ENCODE data around the gene CMSS1.

The CMSS1 gene

DNA sequence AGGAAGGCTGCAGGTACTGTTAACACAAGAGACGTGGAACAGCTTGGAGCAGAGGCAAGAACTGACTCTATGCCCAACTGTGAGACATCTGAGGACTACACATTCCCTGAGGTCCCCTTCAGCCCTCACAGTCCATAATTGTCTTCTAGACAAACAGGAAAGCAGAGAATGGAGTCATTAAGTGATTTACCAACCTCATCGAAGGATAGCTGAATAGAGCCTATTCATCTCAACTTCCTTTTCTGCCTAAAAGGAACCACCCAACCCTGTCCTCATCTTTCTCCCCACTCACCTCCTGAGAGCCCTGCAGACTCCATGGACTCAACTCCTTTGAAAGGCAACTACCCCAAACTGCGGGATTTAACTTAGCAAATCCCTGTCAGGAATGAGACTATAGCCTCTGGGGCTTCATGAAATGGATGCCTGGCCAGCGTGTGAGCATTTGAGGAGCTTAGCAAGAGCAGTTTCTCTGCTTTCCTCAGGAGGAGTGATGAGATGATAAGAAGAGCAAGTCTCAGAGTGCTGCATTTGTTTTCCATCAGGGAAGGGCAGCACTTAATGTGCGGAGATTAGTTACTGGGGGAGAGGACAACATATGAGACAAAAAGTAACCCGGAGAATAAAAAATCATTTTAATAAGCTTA is 358.1 kb downstream of the CMSS1 start:
- DNase-seq (ENCODE audit: low read depth in 2 of 2) = no peak

DNA sequence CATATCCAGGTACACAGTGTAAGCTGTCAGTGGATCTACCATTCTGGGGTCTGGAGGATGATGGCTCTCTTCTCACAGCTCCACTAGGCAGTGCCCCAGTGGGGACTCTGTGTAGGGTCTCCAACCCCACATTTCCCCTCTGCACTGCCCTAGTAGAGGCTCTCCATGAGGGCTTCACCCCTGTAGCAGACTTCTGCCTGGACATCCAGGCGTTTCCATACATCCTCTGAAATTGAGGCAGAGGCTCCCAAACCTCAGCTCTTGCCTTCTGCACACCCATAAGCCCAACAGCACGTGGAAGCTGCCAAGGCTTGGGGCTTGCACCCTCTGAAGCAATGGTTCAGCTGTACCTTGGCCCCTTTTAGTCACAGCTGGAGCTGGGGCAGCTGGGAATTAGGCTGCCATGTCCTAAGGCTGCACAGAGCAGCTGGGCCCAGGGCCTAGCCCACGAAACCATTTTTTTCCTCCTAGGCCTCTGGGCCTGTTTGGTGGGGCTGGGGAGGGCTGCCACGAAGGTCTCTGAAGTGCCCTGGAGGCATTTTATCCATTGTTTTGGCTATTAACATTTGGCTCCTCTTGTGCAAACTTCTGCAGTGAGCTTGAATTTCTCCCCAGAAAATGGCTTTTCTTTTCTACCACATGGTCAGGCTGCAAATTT is 362.2 kb downstream of the CMSS1 start:
- no peak for DNase-seq (ENCODE audit: low read depth in 2 of 2)

- DNase-seq (ENCODE audit: low read depth in 2 of 2) = no peak
Observed at GRCh38 chr3:100183608-100184125, 366.0 kb downstream of the CMSS1 start.

DNA sequence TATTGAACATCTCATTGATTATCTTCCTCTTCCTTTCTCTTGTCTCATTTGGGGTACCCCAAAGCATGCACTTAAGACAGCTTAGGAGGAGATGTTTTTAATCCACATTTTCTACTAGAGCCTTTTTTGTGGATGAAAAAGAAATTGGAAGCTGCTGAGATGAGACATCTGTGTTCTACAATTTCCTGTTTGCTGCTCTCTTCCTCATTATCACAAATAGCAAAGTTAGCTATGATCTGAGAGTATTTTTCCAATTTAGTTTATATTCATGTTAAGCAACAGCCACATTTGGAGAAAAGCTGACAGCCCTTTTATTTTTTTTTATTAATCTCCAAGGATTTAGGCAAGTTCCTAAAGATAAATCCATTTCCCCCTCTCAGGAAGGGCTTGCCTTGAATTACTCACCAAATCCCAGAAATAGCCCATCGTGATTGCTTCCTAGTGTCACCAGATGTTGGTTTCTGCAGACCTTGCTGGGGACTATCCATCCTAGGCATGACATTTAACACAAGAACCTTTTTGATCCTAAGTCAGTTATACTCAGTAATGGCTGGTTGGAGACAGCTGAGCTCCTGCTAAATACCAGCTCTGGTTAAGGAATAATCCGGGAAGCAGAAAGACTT is 367.4 kb downstream of the CMSS1 start:
- DNase-seq (ENCODE audit: low read depth in 2 of 2) = no peak

GRCh38 chr3:100185847-100186246 is 368.2 kb downstream of the CMSS1 start:
- no peak for DNase-seq (ENCODE audit: low read depth in 2 of 2)

DNA sequence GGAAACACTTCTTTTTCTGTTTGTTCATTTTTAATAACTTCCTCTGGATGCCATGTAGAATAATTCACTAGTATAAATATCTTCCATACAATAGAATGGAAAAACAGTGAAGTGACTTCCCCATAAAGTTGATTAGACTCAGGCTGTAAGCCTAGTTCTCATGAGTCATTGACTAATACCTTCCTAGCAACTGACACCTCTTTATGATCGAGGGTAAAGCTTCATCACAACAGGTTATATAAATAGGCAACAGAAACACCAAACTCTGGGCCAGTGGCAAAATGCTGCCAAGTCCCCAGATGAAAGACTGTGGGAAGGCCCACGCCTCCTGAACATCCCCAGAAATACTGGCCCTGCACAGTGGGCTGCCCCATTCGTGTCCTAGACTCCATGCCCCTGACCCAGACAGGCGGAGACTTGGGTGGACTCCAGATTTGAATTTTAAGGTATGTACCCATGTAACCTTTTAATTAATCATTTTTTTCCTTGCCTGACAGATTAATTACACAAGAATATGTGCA is 371.8 kb downstream of the CMSS1 start:
- no peak for DNase-seq (ENCODE audit: low read depth in 2 of 2)

- no peak for DNase-seq (ENCODE audit: low read depth in 2 of 2)
Observed at GRCh38 chr3:100195375-100195774, 377.7 kb downstream of the CMSS1 start.

DNA sequence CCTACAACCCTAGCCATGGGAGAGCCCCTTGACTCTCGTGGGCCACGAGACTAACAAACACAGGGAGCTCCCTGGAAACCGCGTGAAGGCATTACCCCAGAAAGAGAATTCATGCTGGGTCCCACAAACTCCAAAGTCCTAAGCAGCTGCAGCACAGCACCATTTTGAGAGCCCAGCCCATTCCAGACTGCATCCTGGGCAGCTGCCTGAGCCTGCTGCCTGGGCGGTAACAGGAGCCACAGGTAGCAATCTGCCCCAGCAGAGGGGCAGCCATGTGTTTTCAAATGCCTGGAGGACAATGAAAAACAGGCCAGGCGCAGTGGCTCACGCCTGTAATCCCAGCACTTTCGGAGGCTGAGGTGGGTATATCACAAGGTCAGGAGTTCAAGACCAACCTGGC is 380.2 kb downstream of the CMSS1 start:
- no peak for DNase-seq (ENCODE audit: low read depth in 2 of 2)

DNA sequence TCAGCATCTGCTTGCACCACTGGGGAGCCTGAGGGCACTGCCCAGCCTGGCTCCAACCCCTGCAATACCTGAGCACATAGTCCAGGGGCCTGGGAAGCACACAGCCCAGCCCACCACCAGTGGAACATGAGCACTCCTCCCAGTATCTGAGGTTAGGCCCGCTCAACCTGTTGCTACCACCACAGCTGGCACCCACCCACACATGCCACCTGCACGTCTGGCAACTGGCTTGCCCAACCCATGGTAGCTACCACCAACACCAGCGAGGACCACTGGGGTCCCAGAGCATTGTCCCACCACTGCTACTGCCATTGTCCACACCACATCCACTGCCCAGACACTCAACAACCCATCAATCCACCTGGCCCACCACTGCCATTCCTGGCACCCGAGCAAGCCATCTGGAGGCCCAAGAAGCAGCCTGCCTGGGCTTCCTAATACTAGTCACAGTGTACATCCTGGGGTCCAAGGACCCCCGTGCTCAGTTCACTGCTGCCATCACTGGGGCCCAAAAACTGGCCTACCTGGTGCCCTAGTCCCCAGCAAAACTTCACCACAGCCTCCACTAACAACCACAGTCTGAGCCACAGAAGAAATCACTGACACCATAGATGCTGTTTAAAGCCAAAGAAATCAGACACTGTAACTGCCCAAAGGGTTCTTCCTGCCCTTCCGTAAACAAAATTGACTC is 381.1 kb downstream of the CMSS1 start:
- no peak for DNase-seq (ENCODE audit: low read depth in 2 of 2)

DNA sequence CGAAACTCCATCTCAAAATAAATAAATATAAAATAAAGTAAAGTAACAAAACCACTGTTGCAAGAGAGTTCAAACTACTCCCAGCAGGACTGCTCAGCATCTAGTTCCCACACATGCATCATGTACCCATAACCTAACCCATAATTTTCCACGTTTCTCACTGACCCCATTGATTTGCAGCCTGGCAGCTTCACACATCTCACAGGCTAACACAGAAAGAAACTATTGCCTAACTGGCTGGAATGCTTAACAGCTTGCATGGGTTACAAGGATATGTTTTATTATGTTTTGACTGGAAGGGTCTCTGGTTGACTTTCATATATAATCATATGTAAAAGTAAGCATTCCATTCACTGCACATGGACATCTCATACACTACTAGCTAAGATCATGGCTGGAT is 387.5 kb downstream of the CMSS1 start:
- DNase-seq (ENCODE audit: low read depth in 2 of 2) = no peak

- DNase-seq (ENCODE audit: low read depth in 2 of 2) = no peak
Observed at GRCh38 chr3:100206687-100207086, 389.0 kb downstream of the CMSS1 start.

GRCh38 chr3:100207886-100208285 is 390.2 kb downstream of the CMSS1 start:
- DNase-seq (ENCODE audit: low read depth in 2 of 2) = no peak

DNA sequence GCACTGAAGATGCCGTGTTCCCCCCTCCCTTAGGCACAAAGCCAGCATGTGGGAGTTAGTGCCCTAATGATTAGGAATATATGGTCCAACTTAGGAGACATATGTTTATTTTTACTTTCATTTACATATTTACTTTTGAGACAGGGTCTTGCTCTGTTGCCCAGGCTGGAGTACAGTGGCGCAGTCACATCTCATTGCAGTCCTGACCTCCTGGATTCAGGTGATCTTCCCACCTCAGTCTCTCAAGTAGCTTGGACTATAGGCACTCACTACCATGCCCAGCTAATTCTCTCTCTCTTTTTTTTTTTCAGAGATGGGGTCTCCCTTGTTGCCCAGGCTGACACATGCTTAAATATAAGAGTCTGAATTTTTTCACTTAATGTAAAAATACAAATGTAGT is 391.5 kb downstream of the CMSS1 start:
- DNase-seq (ENCODE audit: low read depth in 2 of 2) = no peak

- no peak for DNase-seq (ENCODE audit: low read depth in 2 of 2)
Observed at GRCh38 chr3:100209948-100210771, 392.5 kb downstream of the CMSS1 start.

GRCh38 chr3:100210772-100211135 is 393.1 kb downstream of the CMSS1 start:
- no peak for DNase-seq (ENCODE audit: low read depth in 2 of 2)

DNA sequence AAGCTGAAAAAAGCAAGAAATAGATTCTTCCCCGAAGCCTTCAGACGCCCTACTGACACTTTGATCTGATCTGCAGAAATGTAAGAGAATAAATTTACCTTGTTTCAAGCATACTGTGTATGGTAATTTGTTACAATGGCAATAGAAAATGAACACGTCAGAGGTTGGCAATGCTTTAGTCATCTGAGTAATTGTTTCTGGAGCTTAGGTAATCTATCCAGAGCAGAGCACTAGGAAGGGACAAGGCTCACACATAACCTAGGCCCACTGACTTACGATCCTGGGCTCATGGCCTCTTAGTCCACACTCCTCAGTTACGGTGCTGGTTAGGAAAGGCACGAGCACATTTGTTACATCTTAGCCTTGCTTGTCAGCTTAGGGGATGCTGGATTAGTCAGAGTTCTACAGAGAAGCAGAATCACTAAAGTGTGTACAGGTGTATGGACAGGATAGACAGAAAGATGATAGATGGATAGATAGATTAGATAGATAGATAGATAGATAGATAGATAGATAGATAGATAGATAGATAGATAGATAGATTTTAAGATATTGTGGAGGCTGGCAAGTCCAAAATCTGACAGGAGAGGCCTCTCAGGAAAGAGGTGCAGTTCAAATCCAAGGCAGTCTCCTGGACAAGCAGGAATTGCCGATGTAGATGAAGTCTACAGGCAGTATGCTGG is 396.4 kb downstream of the CMSS1 start:
- DNase-seq (ENCODE audit: low read depth in 2 of 2) = no peak

DNA sequence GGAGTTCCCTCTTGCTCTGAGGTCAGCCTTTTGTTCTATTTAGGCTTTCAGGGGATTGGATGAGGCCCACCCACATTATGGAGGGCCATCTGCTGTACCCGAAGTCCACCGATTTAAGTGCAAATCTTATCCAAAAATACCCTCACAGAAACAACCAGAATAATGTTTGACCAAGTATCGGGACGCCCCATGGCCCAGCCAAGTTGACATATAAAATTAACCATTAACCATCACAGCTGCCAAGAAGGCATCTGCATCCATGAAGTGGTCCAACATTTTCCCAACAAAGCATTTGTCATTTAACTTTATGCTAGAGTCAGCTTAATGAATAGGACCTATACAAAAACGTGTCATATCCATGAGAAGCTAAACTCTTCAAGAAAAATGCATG is 396.9 kb downstream of the CMSS1 start:
- no peak for DNase-seq (ENCODE audit: low read depth in 2 of 2)

- no peak for DNase-seq (ENCODE audit: low read depth in 2 of 2)
Observed at GRCh38 chr3:100216713-100217112, 399.1 kb downstream of the CMSS1 start.

DNA sequence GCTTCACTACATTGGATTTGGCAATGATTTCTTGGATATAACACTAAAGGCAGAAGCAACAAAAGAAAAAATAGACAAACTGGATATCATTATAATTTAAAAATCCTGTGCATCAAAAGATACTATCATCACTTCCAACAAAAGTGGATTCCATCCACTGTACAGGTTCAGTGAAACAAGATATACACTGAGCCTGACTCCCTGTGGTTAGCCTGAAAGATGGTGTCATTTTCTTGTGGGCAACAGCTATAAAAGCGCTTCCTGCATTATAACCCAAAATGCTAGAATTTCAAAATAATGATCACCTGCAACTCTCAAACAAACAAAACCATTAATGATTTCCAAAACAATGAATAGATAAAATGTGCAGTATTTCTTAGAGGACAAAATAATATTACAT is 403.5 kb downstream of the CMSS1 start:
- no peak for DNase-seq (ENCODE audit: low read depth in 2 of 2)

DNA sequence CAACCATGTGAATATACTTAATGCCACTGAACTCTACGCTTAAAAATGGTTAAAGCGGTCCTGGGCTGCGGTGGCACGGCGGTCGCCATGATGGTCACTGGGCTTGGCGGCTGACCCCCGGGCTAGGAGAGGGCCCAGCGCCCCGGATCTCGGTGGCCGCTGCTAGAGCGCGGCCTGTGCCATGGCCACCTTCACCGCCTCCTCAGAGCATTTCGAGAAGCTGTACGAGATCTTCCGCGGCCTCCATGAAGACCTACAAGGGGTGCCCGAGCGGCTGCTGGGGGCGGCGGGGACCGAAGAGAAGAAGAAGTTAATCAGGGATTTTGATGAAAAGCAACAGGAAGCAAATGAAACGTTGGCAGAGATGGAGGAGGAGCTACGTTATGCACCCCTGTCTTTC is 407.5 kb downstream of the CMSS1 start:
- DNase-seq (ENCODE audit: low read depth in 2 of 2) = no peak

DNA sequence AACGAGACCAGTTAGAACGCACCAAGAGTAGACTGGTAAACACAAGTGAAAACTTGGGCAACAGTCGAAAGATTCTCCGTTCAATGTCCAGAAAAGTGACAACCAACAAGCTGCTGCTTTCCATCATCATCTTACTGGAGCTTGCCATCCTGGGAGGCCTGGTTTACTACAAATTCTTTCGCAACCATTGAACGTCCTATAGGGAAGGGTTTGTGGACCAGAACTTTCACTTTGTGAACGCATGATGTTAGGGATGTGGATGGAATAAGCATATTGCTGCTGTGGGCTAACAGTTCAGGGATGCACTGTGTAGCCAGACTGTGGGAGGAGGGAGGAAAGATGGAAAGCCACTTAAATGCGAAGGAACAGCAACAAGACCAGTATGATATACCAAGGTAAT is 408.2 kb downstream of the CMSS1 start:
- no peak for DNase-seq (ENCODE audit: low read depth in 2 of 2)
